ENCODE data around the gene LCOR.

LCOR gene

GRCh38 chr10:96902117-96902516 is 70.0 kb downstream of the LCOR start:
- FAIRE-seq (no peak), DNase-seq (ENCODE audit: insufficient read length, low spot score) (no peak)
- no peak for TF ChIP-seq CTCF (IDR thresholded peaks at IDR 0.05; ENCODE audit: insufficient read depth, missing control alignments)

- no peak for DNase-seq (ENCODE audit: insufficient read length, low spot score)
- no peak for FAIRE-seq
- no peak for TF ChIP-seq CTCF (IDR thresholded peaks at IDR 0.05; ENCODE audit: insufficient read depth, missing control alignments)
These were observed 70.7 kb downstream of the LCOR start for GRCh38 chr10:96902731-96903358.

- DNase-seq (ENCODE audit: insufficient read length, low spot score) (no peak), FAIRE-seq (no peak)
These were observed 72.5 kb downstream of the LCOR start for GRCh38 chr10:96904648-96905047.

GRCh38 chr10:96906864-96907263 is 74.8 kb downstream of the LCOR start:
- FAIRE-seq (peak; percentile 6), DNase-seq (ENCODE audit: insufficient read length, low spot score) (no peak)
- no peak for TF ChIP-seq CTCF (IDR thresholded peaks at IDR 0.05; ENCODE audit: insufficient read depth, missing control alignments)

More at GRCh38 chr10:96904648-96905047, 72.5 kb downstream of the LCOR start:
- TF ChIP-seq CTCF (IDR thresholded peaks at IDR 0.05; ENCODE audit: insufficient read depth, missing control alignments), result no peak

GRCh38 chr10:96910488-96911395 is 78.6 kb downstream of the LCOR start:
- peak; percentile 64 for TF ChIP-seq CTCF (IDR thresholded peaks at IDR 0.05; ENCODE audit: insufficient read depth, missing control alignments)
- DNase-seq (ENCODE audit: insufficient read length, low spot score) (no peak), FAIRE-seq (peak; percentile 29)

GRCh38 chr10:96912405-96912804 is 80.3 kb downstream of the LCOR start:
- TF ChIP-seq CTCF (IDR thresholded peaks at IDR 0.05; ENCODE audit: insufficient read depth, missing control alignments), result no peak
- DNase-seq (ENCODE audit: insufficient read length, low spot score), result no peak
- FAIRE-seq, result no peak

GRCh38 chr10:96913906-96914305 is 81.8 kb downstream of the LCOR start:
- no peak for FAIRE-seq
- DNase-seq (ENCODE audit: insufficient read length, low spot score), result no peak
- no peak for TF ChIP-seq CTCF (IDR thresholded peaks at IDR 0.05; ENCODE audit: insufficient read depth, missing control alignments)

Measured in D721Med (cell line).